Ishikawa (cell line): Measurements from ENCODE around the gene SMYD4.

Source experiments
- CEBPB ChIP-seq: IDR thresholded peaks from 2 replicates; pipeline ENCODE4 v1.6.1; 2012
- CREB1 ChIP-seq: IDR thresholded peaks from 2 replicates; pipeline ENCODE4 v1.6.1; 2012; ENCODE audit warnings: low read depth
- EGR1 ChIP-seq: IDR thresholded peaks from 2 replicates; pipeline ENCODE4 v1.6.1; 2012
- EP300 ChIP-seq: IDR thresholded peaks from 2 replicates; pipeline ENCODE4 v1.6.1; 2012; ENCODE audit warnings: borderline replicate concordance
- FOXM1 ChIP-seq: IDR thresholded peaks from 2 replicates; pipeline ENCODE4 v1.6.1; 2012; ENCODE audit warnings: low read depth, borderline replicate concordance
- NFIC ChIP-seq: IDR thresholded peaks from 2 replicates; pipeline ENCODE4 v1.6.1; 2012
- RAD21 ChIP-seq: IDR thresholded peaks from 2 replicates; pipeline ENCODE4 v1.6.1; 2012; ENCODE audit warnings: low read depth
- TAF1 ChIP-seq: IDR thresholded peaks from 2 replicates; pipeline ENCODE4 v1.6.1; 2012; ENCODE audit warnings: low read depth, mild to moderate bottlenecking
- TCF12 ChIP-seq: IDR thresholded peaks from 2 replicates; pipeline ENCODE4 v1.6.1; 2012; ENCODE audit warnings: low read depth
- TEAD4 ChIP-seq: IDR thresholded peaks from 2 replicates; pipeline ENCODE4 v1.6.1; 2012
- YY1 ChIP-seq: IDR thresholded peaks from 2 replicates; pipeline ENCODE4 v1.6.1; 2012; ENCODE audit warnings: low read depth
- ZBTB7A ChIP-seq: IDR thresholded peaks from 2 replicates; pipeline ENCODE4 v1.6.1; 2012; ENCODE audit warnings: low read depth
- TF ChIP-seq, protein P1 (sequence below): IDR thresholded peaks from 2 replicates; pipeline ENCODE4 v1.6.1; 2012
- TF ChIP-seq, protein P2 (sequence below): IDR thresholded peaks from 2 replicates; pipeline ENCODE4 v1.6.1; 2012; ENCODE audit warnings: low read depth, mild to moderate bottlenecking
- TF ChIP-seq, protein P3 (sequence below): IDR thresholded peaks from 2 replicates; pipeline ENCODE4 v1.6.1; 2012

SMYD4 gene

DNA sequence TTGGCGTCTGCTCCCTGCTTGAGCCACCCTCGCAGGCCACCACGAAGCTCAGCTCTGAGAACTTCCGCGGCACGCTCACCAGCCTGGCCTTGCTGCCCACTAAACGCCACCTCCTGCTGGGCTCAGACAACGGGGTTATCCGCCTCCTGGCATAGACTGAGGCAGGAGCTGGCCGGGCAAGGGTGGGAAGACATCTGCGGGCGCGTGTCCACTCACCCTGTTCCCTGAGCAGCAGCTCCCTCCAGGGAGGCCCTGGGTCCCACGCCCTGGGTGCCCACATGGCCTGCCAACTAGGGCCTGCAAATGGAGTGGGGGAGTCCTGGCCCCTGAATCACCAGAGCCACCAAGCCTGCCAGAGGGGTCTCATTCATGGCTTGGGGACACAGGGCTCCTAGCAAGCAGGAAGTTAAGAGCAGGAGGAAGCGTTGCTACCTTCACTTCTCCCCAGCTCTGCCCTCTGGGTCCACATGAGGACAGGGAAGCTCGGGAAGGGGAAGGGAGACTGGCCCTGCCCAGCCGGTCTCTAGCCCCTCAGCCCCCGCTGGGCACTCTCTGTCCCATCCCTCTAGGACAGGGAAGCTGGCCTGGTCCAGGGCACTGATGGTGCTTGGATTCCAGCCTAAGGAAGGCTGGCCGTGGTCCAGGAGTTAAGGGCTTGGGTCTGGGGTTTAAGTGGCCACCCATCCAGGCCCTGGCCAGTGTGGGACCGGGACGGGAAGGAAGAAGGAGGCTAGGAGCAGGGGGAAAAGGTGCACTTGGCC lies 92.0 kb downstream of the SMYD4 start:
- TF ChIP-seq RAD21 (no peak), CREB1 (no peak), EGR1 (no peak), CEBPB (no peak), YY1 (no peak), ZBTB7A (no peak), NFIC (no peak), TAF1 (no peak), TCF12 (no peak), EP300 (no peak), FOXM1 (no peak)
- TF ChIP-seq, protein P1, sequence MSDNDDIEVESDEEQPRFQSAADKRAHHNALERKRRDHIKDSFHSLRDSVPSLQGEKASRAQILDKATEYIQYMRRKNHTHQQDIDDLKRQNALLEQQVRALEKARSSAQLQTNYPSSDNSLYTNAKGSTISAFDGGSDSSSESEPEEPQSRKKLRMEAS: no peak
- TF ChIP-seq, protein P2, sequence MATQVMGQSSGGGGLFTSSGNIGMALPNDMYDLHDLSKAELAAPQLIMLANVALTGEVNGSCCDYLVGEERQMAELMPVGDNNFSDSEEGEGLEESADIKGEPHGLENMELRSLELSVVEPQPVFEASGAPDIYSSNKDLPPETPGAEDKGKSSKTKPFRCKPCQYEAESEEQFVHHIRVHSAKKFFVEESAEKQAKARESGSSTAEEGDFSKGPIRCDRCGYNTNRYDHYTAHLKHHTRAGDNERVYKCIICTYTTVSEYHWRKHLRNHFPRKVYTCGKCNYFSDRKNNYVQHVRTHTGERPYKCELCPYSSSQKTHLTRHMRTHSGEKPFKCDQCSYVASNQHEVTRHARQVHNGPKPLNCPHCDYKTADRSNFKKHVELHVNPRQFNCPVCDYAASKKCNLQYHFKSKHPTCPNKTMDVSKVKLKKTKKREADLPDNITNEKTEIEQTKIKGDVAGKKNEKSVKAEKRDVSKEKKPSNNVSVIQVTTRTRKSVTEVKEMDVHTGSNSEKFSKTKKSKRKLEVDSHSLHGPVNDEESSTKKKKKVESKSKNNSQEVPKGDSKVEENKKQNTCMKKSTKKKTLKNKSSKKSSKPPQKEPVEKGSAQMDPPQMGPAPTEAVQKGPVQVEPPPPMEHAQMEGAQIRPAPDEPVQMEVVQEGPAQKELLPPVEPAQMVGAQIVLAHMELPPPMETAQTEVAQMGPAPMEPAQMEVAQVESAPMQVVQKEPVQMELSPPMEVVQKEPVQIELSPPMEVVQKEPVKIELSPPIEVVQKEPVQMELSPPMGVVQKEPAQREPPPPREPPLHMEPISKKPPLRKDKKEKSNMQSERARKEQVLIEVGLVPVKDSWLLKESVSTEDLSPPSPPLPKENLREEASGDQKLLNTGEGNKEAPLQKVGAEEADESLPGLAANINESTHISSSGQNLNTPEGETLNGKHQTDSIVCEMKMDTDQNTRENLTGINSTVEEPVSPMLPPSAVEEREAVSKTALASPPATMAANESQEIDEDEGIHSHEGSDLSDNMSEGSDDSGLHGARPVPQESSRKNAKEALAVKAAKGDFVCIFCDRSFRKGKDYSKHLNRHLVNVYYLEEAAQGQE: no peak
- TF ChIP-seq, protein P3, sequence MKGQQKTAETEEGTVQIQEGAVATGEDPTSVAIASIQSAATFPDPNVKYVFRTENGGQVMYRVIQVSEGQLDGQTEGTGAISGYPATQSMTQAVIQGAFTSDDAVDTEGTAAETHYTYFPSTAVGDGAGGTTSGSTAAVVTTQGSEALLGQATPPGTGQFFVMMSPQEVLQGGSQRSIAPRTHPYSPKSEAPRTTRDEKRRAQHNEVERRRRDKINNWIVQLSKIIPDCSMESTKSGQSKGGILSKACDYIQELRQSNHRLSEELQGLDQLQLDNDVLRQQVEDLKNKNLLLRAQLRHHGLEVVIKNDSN: no peak

DNA sequence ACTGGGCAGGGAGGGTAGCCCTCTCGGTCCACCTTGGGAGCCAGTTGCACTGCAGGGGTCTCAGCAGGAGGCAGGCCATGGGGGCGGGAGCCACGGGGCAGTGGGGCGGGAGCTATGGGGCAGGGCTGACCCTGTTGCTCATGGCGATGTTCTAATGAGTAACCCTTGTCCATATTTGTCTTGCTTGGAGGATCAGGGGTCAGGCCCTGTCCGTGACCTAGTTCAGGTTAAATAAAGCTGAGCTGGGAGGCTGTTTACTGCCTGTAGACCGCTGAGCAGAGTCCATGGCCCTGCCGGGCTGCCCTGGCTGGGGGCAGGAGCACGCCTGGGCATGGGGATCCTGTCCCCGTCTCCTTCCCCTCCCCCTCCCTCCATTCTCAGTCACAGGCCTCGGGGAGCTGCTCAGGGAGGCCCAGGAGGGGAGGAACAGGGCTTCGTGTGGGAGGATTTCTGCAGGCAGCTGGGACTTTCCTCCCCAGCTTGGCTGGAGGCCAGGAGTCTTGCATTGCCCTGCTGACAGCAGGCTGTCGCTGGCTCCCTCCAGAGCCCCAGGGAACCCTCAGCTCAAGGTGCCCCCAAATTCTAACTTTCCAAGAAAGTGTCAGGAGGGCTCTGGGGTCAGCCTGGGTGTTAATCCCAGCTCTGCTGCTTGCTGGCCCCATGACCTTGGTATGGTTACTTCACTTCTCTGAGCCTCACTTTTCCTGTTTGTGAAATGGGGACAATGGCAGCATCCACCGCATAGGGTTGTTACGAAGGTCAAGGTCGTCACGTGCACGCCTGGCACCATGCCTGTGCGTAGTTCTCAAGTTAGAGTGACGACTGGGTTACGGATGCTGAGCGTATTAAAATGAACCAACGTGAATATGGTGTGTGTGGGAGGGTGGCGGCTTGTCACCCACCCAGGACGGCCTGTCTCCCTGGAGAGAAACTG lies 93.1 kb downstream of the SMYD4 start:
- TF ChIP-seq NFIC: peak; percentile 52
- no peak for TF ChIP-seq FOXM1

DNA sequence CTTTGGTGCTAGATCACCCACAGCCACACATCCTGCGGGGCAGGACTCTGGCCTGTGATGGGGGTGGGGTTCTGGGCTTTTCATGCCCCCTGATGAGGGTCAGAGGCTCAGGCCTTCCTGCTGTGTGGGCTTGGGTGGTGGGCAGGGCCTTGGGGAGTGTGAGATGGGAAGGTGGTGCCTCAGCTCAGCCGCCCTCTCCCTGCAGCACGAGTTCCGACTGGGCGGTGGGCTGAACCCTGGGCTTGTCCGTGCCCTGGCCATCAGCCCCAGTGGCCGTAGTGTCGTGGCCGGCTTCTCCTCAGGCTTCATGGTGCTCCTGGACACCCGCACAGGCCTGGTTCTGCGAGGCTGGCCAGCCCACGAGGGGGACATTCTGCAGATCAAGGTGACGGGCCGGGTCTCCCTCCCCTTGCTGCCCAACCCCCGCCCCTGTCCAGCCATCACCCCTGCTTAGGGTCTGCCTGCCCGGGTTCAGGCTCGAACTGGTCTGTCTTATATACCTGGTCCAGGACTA lies 93.8 kb downstream of the SMYD4 start:
- TF ChIP-seq FOXM1 (no peak), YY1 (no peak), TEAD4 (no peak), EP300 (no peak), ZBTB7A (no peak), TAF1 (no peak), CEBPB (no peak), NFIC (no peak)

DNA sequence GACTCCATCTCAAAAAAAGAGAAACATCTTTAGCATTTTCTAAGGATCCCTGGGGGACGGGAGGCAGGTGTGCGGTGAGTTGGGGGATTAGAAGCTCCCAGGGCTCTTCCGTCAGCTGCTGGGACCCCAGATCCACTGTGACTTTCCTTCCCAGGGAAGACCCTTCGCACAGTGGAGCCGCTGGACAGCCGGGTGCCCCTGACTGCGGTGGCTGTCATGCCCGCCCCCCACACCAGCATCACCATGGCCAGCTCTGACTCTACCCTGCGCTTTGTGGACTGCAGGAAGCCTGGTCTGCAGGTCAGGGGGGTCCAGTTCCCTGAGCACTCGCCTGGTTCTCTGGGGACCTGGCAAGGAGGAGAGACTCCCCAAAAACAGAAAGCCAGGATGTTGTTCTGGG lies 94.3 kb downstream of the SMYD4 start:
- no peak for TF ChIP-seq CEBPB
- no peak for TF ChIP-seq FOXM1
- TF ChIP-seq ZBTB7A: no peak
- TF ChIP-seq TAF1: no peak

DNA sequence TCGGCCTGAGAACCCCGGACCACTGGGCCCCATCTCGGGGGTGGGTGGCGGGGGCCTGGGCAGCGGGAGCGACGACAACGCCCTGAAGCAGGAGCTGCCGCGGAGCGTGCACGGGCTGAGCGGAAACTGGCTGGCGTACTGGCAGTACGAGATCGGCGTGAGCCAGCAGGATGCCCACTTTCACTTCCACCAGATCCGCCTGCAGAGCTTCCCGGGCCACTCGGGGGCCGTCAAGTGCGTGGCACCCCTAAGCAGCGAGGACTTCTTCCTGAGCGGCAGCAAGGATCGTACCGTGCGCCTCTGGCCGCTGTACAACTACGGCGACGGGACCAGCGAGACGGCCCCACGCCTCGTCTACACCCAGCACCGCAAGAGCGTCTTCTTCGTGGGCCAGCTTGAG lies 95.9 kb downstream of the SMYD4 start:
- TF ChIP-seq NFIC (no peak), EGR1 (no peak), CREB1 (no peak), RAD21 (no peak), TCF12 (no peak)
- TF ChIP-seq, protein P2: no peak

DNA sequence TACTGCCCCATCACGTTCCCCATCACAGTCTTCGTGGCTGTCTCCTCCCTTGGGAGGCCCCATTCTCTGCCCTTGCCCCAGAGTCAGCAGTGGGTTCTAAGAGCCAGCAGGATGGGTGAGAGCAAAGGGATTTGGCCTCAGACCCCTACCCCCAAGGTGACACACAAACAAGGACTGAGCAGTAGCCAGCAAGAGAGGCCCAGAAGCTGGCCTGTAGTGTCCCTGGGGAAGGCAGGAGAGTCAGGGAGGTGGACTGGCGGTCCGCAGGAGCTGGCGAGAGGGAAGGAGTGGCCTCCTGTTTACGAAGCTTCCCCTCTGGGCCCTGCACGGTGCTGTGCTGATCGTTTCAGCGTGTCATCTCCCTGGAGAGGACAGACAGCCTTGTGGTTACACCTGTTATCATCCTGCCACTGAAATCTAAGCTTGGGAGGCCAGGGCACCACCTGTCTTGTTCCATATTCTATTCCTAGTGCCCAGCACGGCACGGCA lies 96.8 kb downstream of the SMYD4 start:
- TF ChIP-seq, protein P1: no peak
- TF ChIP-seq RAD21 (no peak), NFIC (no peak), TEAD4 (no peak), TCF12 (no peak), CEBPB (no peak), FOXM1 (no peak), EP300 (no peak), ZBTB7A (no peak), EGR1 (no peak), YY1 (no peak), CREB1 (no peak), TAF1 (no peak)
- TF ChIP-seq, protein P3: no peak
- TF ChIP-seq, protein P2: no peak
